ENCODE results near the gene CFAP77. TPM values are rescaled to one million over a fixed set of nuclear protein-coding genes. Genes with fewer than 3 reads are reported as not detected.

Gene CFAP77
- total RNA-seq, 1 donor from 2014 or later = 2.5 TPM

DNA sequence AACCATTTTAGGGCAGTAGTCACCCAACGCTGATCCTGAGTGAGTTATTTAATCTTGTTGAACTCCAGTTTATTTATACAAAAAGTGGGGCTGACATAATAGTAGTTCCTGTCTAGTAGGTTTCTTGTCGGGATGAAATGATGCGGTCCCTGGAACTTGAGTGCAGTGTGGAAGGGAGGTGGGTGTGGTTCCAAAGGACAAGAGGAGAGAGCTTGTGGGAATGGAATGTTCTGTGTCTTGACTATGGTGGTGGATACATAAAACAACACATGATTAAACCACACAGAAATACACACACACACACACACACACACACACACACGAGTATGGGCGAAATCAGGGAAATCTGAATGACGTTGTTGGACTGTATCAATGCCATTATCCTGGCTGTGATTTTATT is 106.3 kb downstream of the CFAP77 start:
- no peaks in the 10 kb centered on the region for H3K9me3 ChIP-seq (replicated peaks)
- no peak overlapping the region for H3K4me3 ChIP-seq
- intact Hi-C loops (cut with micrococcal nuclease) = no loop called here
- H3K4me1 ChIP-seq = no peaks in the 10 kb centered on the region
- H3K36me3 ChIP-seq = no peaks in the 10 kb centered on the region
- TF ChIP-seq, protein P1, sequence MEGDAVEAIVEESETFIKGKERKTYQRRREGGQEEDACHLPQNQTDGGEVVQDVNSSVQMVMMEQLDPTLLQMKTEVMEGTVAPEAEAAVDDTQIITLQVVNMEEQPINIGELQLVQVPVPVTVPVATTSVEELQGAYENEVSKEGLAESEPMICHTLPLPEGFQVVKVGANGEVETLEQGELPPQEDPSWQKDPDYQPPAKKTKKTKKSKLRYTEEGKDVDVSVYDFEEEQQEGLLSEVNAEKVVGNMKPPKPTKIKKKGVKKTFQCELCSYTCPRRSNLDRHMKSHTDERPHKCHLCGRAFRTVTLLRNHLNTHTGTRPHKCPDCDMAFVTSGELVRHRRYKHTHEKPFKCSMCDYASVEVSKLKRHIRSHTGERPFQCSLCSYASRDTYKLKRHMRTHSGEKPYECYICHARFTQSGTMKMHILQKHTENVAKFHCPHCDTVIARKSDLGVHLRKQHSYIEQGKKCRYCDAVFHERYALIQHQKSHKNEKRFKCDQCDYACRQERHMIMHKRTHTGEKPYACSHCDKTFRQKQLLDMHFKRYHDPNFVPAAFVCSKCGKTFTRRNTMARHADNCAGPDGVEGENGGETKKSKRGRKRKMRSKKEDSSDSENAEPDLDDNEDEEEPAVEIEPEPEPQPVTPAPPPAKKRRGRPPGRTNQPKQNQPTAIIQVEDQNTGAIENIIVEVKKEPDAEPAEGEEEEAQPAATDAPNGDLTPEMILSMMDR (IDR thresholded peaks at IDR 0.05; ENCODE audit: borderline replicate concordance) = no peak
- DNase-seq = no peak
- peaks cover 65% of the 10 kb centered on the region for H3K27me3 ChIP-seq (ENCODE audit: low read depth)
- no peak overlapping the region for H3K27ac ChIP-seq (replicated peaks)

DNA sequence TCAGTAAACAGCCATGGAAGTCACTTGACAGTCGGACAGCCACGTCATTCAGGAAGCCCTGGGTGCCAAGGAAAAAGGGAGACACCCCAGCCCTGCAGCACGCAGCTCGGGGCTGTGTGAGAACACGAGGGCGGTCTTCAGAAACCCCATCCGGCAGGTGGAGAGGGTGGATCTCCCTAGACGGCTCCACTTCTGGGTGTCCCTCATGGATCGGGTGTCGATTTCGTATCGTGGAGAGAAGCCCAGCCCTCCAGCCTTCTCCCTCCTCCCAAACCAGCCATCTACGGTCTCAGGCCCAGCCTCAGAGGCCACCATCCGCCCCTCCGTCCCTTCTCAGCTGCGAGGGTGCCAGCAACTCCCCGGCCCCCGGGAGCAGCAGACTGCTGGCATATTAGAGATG is 106.9 kb downstream of the CFAP77 start:
- DNase-seq = no peak
- Histone ChIP-seq H3K4me3 (no peak overlapping the region), H3K4me1 (no peaks in the 10 kb centered on the region), H3K36me3 (no peaks in the 10 kb centered on the region), H3K27me3 (ENCODE audit: low read depth) (peaks cover 61% of the 10 kb centered on the region), H3K27ac (replicated peaks) (no peak overlapping the region), H3K9me3 (replicated peaks) (no peaks in the 10 kb centered on the region)
- TF ChIP-seq, protein P1 (IDR thresholded peaks at IDR 0.05; ENCODE audit: borderline replicate concordance) = no peak
- intact Hi-C loops (cut with micrococcal nuclease) = no loop called here

DNA sequence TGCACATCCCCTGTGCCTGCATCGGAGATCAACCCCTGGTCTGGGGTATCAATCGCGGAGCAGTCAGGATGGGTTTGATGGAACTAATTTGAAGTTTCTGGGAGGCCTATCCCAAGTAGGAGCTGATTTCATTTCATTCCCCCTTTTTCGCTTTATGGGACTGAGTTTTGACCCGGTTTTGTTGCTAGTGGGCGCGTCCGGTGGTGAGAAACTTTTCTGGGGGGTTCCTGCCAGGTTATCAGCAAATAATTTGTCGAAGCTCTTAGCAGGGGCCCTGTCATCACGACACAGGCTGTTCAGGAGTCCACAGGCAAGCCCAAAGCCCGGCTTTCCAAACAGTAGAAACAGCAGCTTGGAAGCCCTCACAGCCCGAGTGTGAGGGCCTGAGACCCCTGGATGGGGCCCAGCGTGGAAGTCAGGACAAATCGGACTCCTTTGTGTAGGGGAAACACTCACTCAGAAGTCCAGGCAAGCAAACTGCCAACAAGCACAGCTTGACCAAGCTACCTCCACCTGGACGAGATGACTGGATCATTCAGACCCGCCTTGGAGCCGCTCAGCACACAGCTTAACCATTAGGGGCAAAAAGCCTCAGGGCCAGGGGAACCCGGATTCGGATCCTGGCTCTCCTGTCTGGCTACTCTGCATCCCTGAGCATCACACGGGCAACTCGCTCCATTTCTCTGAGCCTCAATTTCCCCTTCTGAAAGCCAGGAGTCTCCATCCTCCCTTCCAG is 108.0 kb downstream of the CFAP77 start:
- TF ChIP-seq, protein P1 (IDR thresholded peaks at IDR 0.05; ENCODE audit: borderline replicate concordance) = no peak
- intact Hi-C loops (cut with micrococcal nuclease) = no loop called here
- Histone ChIP-seq H3K4me1 (no peaks in the 10 kb centered on the region), H3K9me3 (replicated peaks) (no peaks in the 10 kb centered on the region), H3K27me3 (ENCODE audit: low read depth) (peaks cover 58% of the 10 kb centered on the region), H3K4me3 (no peak overlapping the region), H3K36me3 (no peaks in the 10 kb centered on the region), H3K27ac (replicated peaks) (no peak overlapping the region)
- DNase-seq = no peak

DNA sequence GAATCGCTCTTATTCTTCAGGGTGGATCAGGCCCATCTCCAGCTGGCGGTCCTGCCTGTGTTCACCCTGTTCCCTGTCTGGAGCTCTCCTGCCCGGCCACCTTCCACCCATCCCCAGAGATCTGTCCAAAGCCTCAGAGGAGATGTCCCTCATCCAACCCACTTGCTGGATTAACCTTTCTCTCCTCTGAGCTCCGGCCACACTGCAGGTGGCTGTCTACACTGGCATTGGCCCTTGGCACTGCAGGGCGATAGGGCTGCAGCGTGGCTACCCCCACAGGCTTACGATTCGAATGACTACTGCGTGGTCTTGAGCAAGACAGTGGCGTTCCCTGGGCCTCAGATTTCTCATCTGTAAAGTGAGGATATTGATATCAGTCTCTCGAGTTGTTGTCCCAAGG is 108.6 kb downstream of the CFAP77 start:
- intact Hi-C loops (cut with micrococcal nuclease) = no loop called here
- no peak for DNase-seq

DNA sequence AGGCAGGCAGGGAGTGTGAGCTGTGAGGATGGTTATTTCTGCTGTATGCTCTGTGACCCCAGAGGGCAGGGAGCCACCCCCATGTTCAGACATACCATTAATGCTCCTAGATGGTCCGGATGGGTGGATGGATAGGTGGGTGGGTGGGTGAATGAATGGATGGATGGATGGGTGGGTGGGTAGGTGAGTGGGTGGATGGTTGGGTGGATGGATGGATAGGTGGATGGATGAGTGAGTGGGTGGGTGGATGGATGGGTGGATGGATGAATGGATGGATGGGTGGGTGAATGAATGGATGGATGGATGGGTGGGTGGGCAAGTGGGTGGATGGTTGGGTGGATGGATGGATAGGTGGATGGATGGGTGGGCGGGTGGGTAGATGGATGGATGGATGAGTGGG is 109.0 kb downstream of the CFAP77 start:
- Histone ChIP-seq H3K27me3 (ENCODE audit: low read depth) (peaks cover 49% of the 10 kb centered on the region), H3K4me1 (no peaks in the 10 kb centered on the region), H3K36me3 (no peaks in the 10 kb centered on the region), H3K4me3 (no peak overlapping the region), H3K9me3 (replicated peaks) (no peaks in the 10 kb centered on the region), H3K27ac (replicated peaks) (no peak overlapping the region)
- DNase-seq = no peak
- intact Hi-C loops (cut with micrococcal nuclease) = no loop called here
- TF ChIP-seq, protein P1 (IDR thresholded peaks at IDR 0.05; ENCODE audit: borderline replicate concordance) = no peak

More for the DNA sequence above, 108.6 kb downstream of the CFAP77 start:
- H3K36me3 ChIP-seq = no peaks in the 10 kb centered on the region
- H3K27me3 ChIP-seq (ENCODE audit: low read depth) = peaks cover 53% of the 10 kb centered on the region
- H3K4me3 ChIP-seq = no peak overlapping the region
- no peak overlapping the region for H3K27ac ChIP-seq (replicated peaks)
- no peaks in the 10 kb centered on the region for H3K4me1 ChIP-seq
- TF ChIP-seq, protein P1 (IDR thresholded peaks at IDR 0.05; ENCODE audit: borderline replicate concordance) = no peak
- H3K9me3 ChIP-seq (replicated peaks) = no peaks in the 10 kb centered on the region

All from left ventricle myocardium inferior (tissue), 1 donor.